Ovary (tissue), 3 donors: ENCODE results near the gene EPB41L2.

Experiments used
- POLR2A ChIP-seq: fragments of 450-650 bp; IDR thresholded peaks from one replicate; pipeline ENCODE4 v1.6.1; 2017; ENCODE audit warnings: antibody characterized with exemption, mild to moderate bottlenecking, moderate library complexity
- TF ChIP-seq, protein P1 (sequence below), 3 donors: fragments of 450-650 bp in 2 of 3; fragments of 200-600 bp in 1 of 3; IDR thresholded peaks; one replicate each; pipeline versions ENCODE4 v1.5.1 to v1.8.0; 2016 to 2022; ENCODE audit warnings: antibody characterized with exemption in 3 of 3, mild to moderate bottlenecking in 1 of 3
- donor health status: DM: no; HTN: no; CAD: no.

DNA sequence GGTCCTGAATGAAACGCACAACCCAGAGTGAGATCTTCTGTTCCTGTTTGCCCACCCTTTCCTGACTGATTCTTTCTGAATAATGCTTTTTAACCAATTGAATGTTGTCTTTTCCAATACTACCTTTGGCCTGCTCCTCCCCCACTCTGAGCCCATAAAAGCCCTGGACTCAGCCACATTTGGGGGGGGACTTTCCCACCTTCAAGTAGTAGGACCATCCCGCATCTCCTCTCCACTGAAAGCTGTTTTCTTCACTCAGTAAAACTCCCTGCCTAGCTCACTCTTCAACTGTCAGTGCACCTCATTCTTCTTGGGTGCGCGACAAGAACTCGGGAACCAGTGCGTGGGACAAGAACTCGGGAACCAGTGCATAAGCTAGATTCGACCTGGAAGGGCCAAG lies 77.9 kb downstream of the EPB41L2 start:
- TF ChIP-seq, protein P1, sequence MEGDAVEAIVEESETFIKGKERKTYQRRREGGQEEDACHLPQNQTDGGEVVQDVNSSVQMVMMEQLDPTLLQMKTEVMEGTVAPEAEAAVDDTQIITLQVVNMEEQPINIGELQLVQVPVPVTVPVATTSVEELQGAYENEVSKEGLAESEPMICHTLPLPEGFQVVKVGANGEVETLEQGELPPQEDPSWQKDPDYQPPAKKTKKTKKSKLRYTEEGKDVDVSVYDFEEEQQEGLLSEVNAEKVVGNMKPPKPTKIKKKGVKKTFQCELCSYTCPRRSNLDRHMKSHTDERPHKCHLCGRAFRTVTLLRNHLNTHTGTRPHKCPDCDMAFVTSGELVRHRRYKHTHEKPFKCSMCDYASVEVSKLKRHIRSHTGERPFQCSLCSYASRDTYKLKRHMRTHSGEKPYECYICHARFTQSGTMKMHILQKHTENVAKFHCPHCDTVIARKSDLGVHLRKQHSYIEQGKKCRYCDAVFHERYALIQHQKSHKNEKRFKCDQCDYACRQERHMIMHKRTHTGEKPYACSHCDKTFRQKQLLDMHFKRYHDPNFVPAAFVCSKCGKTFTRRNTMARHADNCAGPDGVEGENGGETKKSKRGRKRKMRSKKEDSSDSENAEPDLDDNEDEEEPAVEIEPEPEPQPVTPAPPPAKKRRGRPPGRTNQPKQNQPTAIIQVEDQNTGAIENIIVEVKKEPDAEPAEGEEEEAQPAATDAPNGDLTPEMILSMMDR (IDR thresholded peaks at IDR 0.05): no peak
- TF ChIP-seq POLR2A: no peak
